ENCODE measurements around the gene SHLD1. TPM values are rescaled to one million over a fixed set of nuclear protein-coding genes. Genes with fewer than 3 reads are reported as not detected.
A peak's percentile ranks its signal among the peaks of the same experiment; 100 is the strongest.

The SHLD1 gene
- total and polyA plus RNA-seq, 12 donors: 3.2 to 8.5 (median 4.8) TPM

DNA sequence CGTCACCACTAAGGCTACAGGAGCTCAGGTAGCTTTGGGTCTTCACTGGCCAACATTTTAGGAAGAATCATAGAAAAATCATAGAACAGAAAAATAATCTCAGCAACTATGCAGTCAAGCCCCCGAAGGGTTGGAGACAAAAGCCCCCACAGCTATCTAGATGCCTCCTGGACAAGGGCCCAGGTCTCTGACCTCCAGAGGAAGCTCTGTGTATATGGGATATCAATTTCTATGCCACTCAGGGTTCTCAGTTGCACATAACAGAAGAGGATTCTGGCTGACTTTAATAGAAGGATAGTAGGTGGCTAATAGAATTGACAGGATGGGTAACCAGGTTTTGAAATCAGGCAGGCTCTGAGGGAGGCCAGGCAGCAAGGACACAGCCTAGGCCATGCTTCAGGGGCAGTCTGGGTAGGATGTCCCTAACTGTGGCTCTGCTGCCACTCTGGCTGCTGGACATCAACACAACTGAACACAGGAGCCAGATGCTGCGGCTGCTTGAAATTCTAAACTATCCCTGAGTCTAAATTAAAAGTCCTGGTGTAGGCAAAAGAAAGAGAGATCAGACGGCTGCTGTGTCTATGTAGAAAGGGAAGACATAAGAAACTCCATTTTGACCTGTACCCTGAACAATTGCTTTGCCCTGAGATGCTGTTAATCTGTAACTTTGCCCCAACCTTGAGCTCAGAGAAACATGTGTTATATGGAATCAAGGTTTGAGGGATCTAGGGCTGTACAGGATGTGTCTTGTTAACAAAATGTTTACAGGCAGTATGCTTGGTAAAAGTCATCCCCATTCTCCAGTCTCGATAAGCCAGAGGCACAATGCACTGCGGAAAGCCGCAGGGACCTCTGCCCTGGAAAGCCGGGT, 134.5 kb downstream of the SHLD1 start:
- Histone ChIP-seq H3K9me3 (no peaks in the 10 kb centered on the region), H3K36me3 (no peaks in the 10 kb centered on the region), H3K4me1 (peaks cover 0 to 14% (median 0%) of the 10 kb centered on the region in 9 donors), H3K27me3 (no peaks in the 10 kb centered on the region), H3K27ac (no peak overlapping the region), H3K4me3 (no peak overlapping the region)
- DNase-seq: no peak
- WGBS, 2 donors: 82 to 90% methylated on average over 8 of the region's 8 CpGs
- intact Hi-C loops (cut with DNase I): loop anchor here in 2 of 10 donors (10.0 kb wide), 2 partner anchors 50 to 60 kb away; no protein-coding TSS in a partner anchor
- TF ChIP-seq CTCF (IDR thresholded peaks at IDR 0.05): no peak
- no peak for ATAC-seq

DNA sequence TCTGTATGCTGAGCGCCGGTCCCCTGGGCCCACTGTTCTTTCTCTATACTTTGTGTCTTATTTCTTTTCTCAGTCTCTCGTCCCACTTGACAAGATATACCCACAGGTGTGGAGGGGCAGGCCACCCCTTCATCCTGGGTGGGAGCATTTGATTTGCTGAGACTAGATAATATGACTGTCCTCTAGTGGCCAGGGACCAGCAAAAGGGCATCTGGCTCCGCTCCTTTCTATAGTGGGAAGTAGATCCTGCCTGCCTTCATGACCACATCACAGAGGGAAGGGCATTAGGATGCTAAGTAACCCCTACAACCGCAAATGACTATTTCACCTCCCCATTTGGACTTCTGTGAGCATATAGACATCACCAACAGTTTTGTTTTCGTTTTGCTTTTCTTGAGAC, 135.7 kb downstream of the SHLD1 start:
- ATAC-seq (no peak), DNase-seq (no peak)
- no peaks in the 10 kb centered on the region for H3K9me3 ChIP-seq
- peak overlapping the region in 2 of 10 donors; percentile 58 to 68 for H3K27ac ChIP-seq
- no peaks in the 10 kb centered on the region for H3K27me3 ChIP-seq
- no peak overlapping the region for H3K4me3 ChIP-seq
- peaks cover 0 to 14% (median 0%) of the 10 kb centered on the region in 9 donors for H3K4me1 ChIP-seq
- TF ChIP-seq CTCF (IDR thresholded peaks at IDR 0.05): no peak
- no peaks in the 10 kb centered on the region for H3K36me3 ChIP-seq
- intact Hi-C loops (cut with DNase I): loop anchor here in 3 of 10 donors (2.0 to 10.0 kb wide), 3 partner anchors 51 to 61 kb away; no protein-coding TSS in a partner anchor
- WGBS, 2 donors: 75 to 84% methylated on average over 6 of the region's 6 CpGs

- WGBS, 2 donors: 31 to 44% methylated on average over 4 of the region's 4 CpGs
- Histone ChIP-seq H3K4me3 (no peak overlapping the region), H3K36me3 (no peaks in the 10 kb centered on the region), H3K27me3 (no peaks in the 10 kb centered on the region), H3K4me1 (peaks cover 0 to 14% (median 0%) of the 10 kb centered on the region in 9 donors), H3K27ac (peak overlapping the region in 9 of 10 donors; percentile 39 to 80 (median 68)), H3K9me3 (no peaks in the 10 kb centered on the region)
- DNase-seq (peak; percentile 10 to 24), ATAC-seq (peak; percentile 57 to 95 (median 84))
- intact Hi-C loops (cut with DNase I): loop anchor here in 3 of 10 donors (2.0 to 10.0 kb wide), 3 partner anchors 52 to 62 kb away; no protein-coding TSS in a partner anchor
- no peak for TF ChIP-seq CTCF (IDR thresholded peaks at IDR 0.05)
These were observed 136.6 kb downstream of the SHLD1 start for GRCh38 chr20:5886788-5887187.

- no peak for TF ChIP-seq CTCF (IDR thresholded peaks at IDR 0.05)
- H3K4me1 ChIP-seq: peaks cover 0 to 14% (median 0%) of the 10 kb centered on the region in 9 donors
- H3K27me3 ChIP-seq: no peaks in the 10 kb centered on the region
- intact Hi-C loops (cut with DNase I): loop anchor here in 3 of 10 donors (2.0 to 10.0 kb wide), 3 partner anchors 53 to 63 kb away; no protein-coding TSS in a partner anchor
- no peaks in the 10 kb centered on the region for H3K9me3 ChIP-seq
- DNase-seq: no peak
- H3K27ac ChIP-seq: peak overlapping the region in 9 of 10 donors; percentile 31 to 80 (median 68)
- H3K36me3 ChIP-seq: no peaks in the 10 kb centered on the region
- ATAC-seq: peak in 4 of 8 donors; percentile 32 to 60 (median 38)
- H3K4me3 ChIP-seq: no peak overlapping the region
- 75 to 79% methylated on average over 5 of the region's 5 CpGs for WGBS, 2 donors
These were observed 137.2 kb downstream of the SHLD1 start for GRCh38 chr20:5887386-5887785.
